Endothelial cell of umbilical vein (primary cell): ENCODE measurements around the gene ESYT3. TPM values are rescaled to one million over a fixed set of nuclear protein-coding genes. Genes with fewer than 3 reads are reported as not detected.

Experiments
- BruUV-seq: library from RNA; stranded (reverse); fragments of 400-500 nt; replicated peaks from 2 replicates; lab custom pipeline; 2021; lab: Mats Ljungman, UMichigan
- CTCF ChIA-PET: fragments of 300-600, 350-600 bp; sonication (Branson Sonifier 250); formaldehyde crosslinking; loops from one replicate; lab custom pipeline; 2021; ENCODE audit warnings: antibody characterized with exemption, inconsistent platforms; lab: Charles Lee
- POLR2A ChIA-PET: fragments of 300-600, 350-600 bp; sonication (Branson Sonifier 250); formaldehyde crosslinking; loops from one replicate; lab custom pipeline; 2021; ENCODE audit warnings: antibody characterized with exemption, inconsistent platforms; lab: Charles Lee
- DNase-seq: peaks from one replicate; pipeline ENCODE4 v3.0.0-alpha.2; 2011; ENCODE audit warnings: low read depth, low spot score
- FAIRE-seq: peaks from 2 replicates; lab custom pipeline; 2011; peaks lifted over from hg19 to GRCh38; lab: Jason Lieb, UNC
- H2AFZ ChIP-seq: 2 replicates; pipeline ENCODE4 v1.6.0; 2012; ENCODE audit warnings: low read depth, low read length, control low read depth, inconsistent platforms
- H3K27ac ChIP-seq: 2 replicates; pipeline ENCODE4 v1.5.1; 2011; ENCODE audit warnings: low read depth, mild to moderate bottlenecking, control low read depth, low read length, moderate library complexity; ENCODE audit not compliant: insufficient read depth
- H3K27me3 ChIP-seq, 2 experiments: 2 replicates each; pipeline versions ENCODE4 v1.6.0 to v1.6.1; 2011; ENCODE audit warnings: low read length in 2 of 2, mixed read lengths in 1 of 2; ENCODE audit not compliant: control insufficient read depth in 2 of 2, insufficient read depth in 2 of 2
- H3K36me3 ChIP-seq, 2 experiments: 2 replicates in 1 of 2; 3 replicates in 1 of 2; pipeline ENCODE4 v1.5.1; 2011; ENCODE audit warnings: low read length in 2 of 2, mild to moderate bottlenecking in 1 of 2, moderate library complexity in 1 of 2; ENCODE audit not compliant: control insufficient read depth in 2 of 2, insufficient read depth in 2 of 2; ENCODE audit errors: extremely low read depth in 1 of 2
- H3K4me1 ChIP-seq: 3 replicates; pipeline ENCODE4 v1.5.1; 2011; ENCODE audit warnings: mild to moderate bottlenecking, low read length; ENCODE audit not compliant: control insufficient read depth, insufficient read depth; ENCODE audit errors: extremely low read depth
- H3K4me2 ChIP-seq: 2 replicates; pipeline ENCODE4 v1.6.1; 2011; ENCODE audit warnings: low read length, control low read depth, mixed read lengths; ENCODE audit not compliant: insufficient read depth
- H3K4me3 ChIP-seq, 3 experiments: fragments of 200-600 bp in 1 of 3; sonication (generic), shearing (Covaris generic) in 1 of 3; replicated peaks in 1 of 3; 2 replicates each; pipeline ENCODE4 v1.5.1; 2011 to 2016; ENCODE audit warnings: control low read depth in 3 of 3, low read length in 3 of 3, mild to moderate bottlenecking in 2 of 3, inconsistent platforms in 1 of 3, low read depth in 1 of 3, moderate library complexity in 1 of 3; ENCODE audit not compliant: insufficient read depth in 1 of 3
- H3K79me2 ChIP-seq: 2 replicates; pipeline ENCODE4 v1.6.0; 2012; ENCODE audit warnings: low read length, inconsistent platforms; ENCODE audit not compliant: control insufficient read depth, insufficient read depth
- H3K9ac ChIP-seq: replicated peaks from 2 replicates; pipeline ENCODE3; 2011; ENCODE audit warnings: low read length, control low read depth; ENCODE audit not compliant: insufficient read depth; ENCODE audit errors: extremely low read depth
- H3K9me1 ChIP-seq: replicated peaks from 3 replicates; pipeline ENCODE4 v1.6.0; 2011; ENCODE audit warnings: mild to moderate bottlenecking, low read length; ENCODE audit not compliant: control insufficient read depth, insufficient read depth; ENCODE audit errors: extremely low read depth
- H3K9me3 ChIP-seq: replicated peaks from 2 replicates; pipeline ENCODE4 v1.5.1; 2012; ENCODE audit warnings: low read length, inconsistent platforms; ENCODE audit not compliant: control insufficient read depth, insufficient read depth
- H4K20me1 ChIP-seq: replicated peaks from 2 replicates; pipeline ENCODE3; 2011; ENCODE audit warnings: mild to moderate bottlenecking, low read length; ENCODE audit not compliant: control insufficient read depth, insufficient read depth; ENCODE audit errors: extremely low read depth
- CTCF ChIP-seq, 2 donors: IDR thresholded peaks; 1 replicate in 1 of 2; 2 replicates in 1 of 2; pipeline ENCODE4 v1.5.1; 2011; ENCODE audit warnings: low read length in 2 of 2, mild to moderate bottlenecking in 2 of 2, moderate library complexity in 2 of 2, control low read depth in 1 of 2, inconsistent platforms in 1 of 2, low read depth in 1 of 2; ENCODE audit not compliant: insufficient read depth in 1 of 2; ENCODE audit errors: extremely low read depth in 1 of 2
- EZH2 ChIP-seq: IDR thresholded peaks from 2 replicates; pipeline ENCODE4 v1.6.1; 2012; ENCODE audit warnings: borderline replicate concordance, low read depth, mild to moderate bottlenecking, moderate library complexity, low read length, inconsistent platforms; ENCODE audit not compliant: severe bottlenecking
- FOS ChIP-seq: IDR thresholded peaks from 2 replicates; pipeline ENCODE4 v1.6.1; 2011; ENCODE audit warnings: mild to moderate bottlenecking, low read length, moderate library complexity, borderline replicate concordance; ENCODE audit not compliant: insufficient read depth
- GATA2 ChIP-seq: IDR thresholded peaks from 2 replicates; pipeline ENCODE4 v1.7.0; 2011; ENCODE audit warnings: low read depth, mild to moderate bottlenecking, moderate library complexity, mixed read lengths, low read length; ENCODE audit not compliant: insufficient read length, insufficient read depth
- JUN ChIP-seq: IDR thresholded peaks from 2 replicates; pipeline ENCODE4 v1.6.1; 2011; ENCODE audit warnings: borderline replicate concordance, low read depth; ENCODE audit not compliant: insufficient read length, insufficient read depth
- MAX ChIP-seq: IDR thresholded peaks from 2 replicates; pipeline ENCODE4 v1.6.1; 2011; ENCODE audit not compliant: insufficient read depth, insufficient read length
- MYC ChIP-seq: IDR thresholded peaks from one replicate; pipeline ENCODE4 v1.6.1; 2011; ENCODE audit warnings: mild to moderate bottlenecking, low read depth, low read length
- POLR2A ChIP-seq: IDR thresholded peaks from 2 replicates; pipeline ENCODE4 v1.6.1; 2012; ENCODE audit warnings: low read depth, mild to moderate bottlenecking, control low read depth, low read length
- POLR2AphosphoS5 ChIP-seq: IDR thresholded peaks from 2 replicates; pipeline ENCODE4 v1.6.1; 2012; ENCODE audit warnings: low read depth, mild to moderate bottlenecking, control low read depth, low read length, moderate library complexity; ENCODE audit not compliant: insufficient read depth
- dilution Hi-C: fragments of 300-500 bp; cut with MboI; formaldehyde crosslinking; loops from one replicate; pipeline ENCODE4 v1.15.0; 2019; ENCODE audit warnings: low sequenced_read_pairs; ENCODE audit not compliant: extremely low pct_ligation_motif_present
- intact Hi-C: fragments of 100-400 bp; cut with micrococcal nuclease; formaldehyde crosslinking; loops from one replicate; pipeline ENCODE4 v1.10.0; 2022
- polyA plus RNA-seq, 4 experiments: library from polyadenylated mRNA; depleted of rRNA in 3 of 4; stranded (reverse) in 3 of 4; unstranded in 1 of 4; fragments of >200 nt; gene quantifications; 2 replicates each; pipeline versions ENCODE4 v1.2.1 to v1.2.3, GENCODE V29; 2011 to 2012; ENCODE audit warnings: missing spikeins in 1 of 4
- total RNA-seq: library from RNA; stranded (reverse); gene quantifications from 2 replicates; pipeline ENCODE4 v1.2.3, GENCODE V29; 2021

Gene ESYT3
- total and polyA plus RNA-seq, 2 donors (not counting 3 experiments of a cell fraction or from before 2014, with no cell fraction given) = not detected

- DNase-seq (no peak), FAIRE-seq (no peak)
- Histone ChIP-seq H3K79me2 (no peaks in the 10 kb centered on the region), H3K9me1 (no peaks in the 10 kb centered on the region), H3K27me3 (no peaks in the 10 kb centered on the region), H3K36me3 (no peaks in the 10 kb centered on the region), H3K9ac (no peak overlapping the region), H3K4me2 (no peak overlapping the region), H3K27ac (no peak overlapping the region), H4K20me1 (no peaks in the 10 kb centered on the region), H3K4me3 (no peak overlapping the region), H3K9me3 (no peaks in the 10 kb centered on the region), H2AFZ (no peak overlapping the region), H3K4me1 (no peaks in the 10 kb centered on the region)
- dilution Hi-C loops = no loop called here
- TF ChIP-seq MAX (no peak), POLR2A (no peak), GATA2 (no peak), MYC (no peak), FOS (no peak), POLR2AphosphoS5 (no peak), EZH2 (no peak), JUN (no peak), CTCF (IDR thresholded peaks at IDR 0.05; ENCODE audit: extremely low read depth in 1 of 2, insufficient read depth in 1 of 2, low read depth in 1 of 2, low read length in 2 of 2) (no peak)
- BruUV-seq = no TSS peak
- intact Hi-C loops = no loop called here
- CTCF ChIA-PET = no interaction called here
- POLR2A ChIA-PET = no interaction called here
These were observed 44.4 kb upstream of the ESYT3 start for GRCh38 chr3:138389841-138390581.
